ENCODE results near the gene PHF20.
A peak's percentile ranks its signal among the peaks of the same experiment; 100 is the strongest.

PHF20 gene

DNA sequence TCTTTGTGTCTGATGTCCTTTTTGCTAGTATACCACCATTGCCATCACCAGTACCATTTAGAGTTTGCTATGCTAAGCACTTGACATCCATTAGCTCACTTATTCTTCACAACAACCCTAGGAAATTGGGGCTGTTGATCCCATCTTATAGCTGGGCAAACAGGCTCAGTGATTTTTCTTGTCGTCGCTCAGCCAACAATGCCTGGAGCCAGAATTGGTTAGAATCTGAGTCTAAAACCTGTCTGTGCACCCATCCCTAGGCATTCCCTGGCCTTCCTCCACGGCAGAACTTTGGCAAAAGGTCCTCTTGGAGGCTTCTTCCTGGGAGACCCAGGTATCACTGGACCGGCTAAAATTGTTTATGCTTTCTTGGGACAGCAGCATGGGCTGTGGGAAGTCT, 20.9 kb downstream of the PHF20 start:
- Histone ChIP-seq H3K9ac (ENCODE audit: low read depth, low read length) (no peak overlapping the region), H3K9me3 (replicated peaks; ENCODE audit: low read length) (no peaks in the 10 kb centered on the region), H3K27me3 (ENCODE audit: control insufficient read depth, insufficient read depth, low read length) (no peaks in the 10 kb centered on the region), H3K36me3 (ENCODE audit: insufficient read depth, low read length) (peaks cover 5% of the 10 kb centered on the region), H3K4me1 (ENCODE audit: control insufficient read depth, insufficient read depth, low read length) (peaks cover 7% of the 10 kb centered on the region), H3K4me2 (ENCODE audit: low read length) (no peak overlapping the region), H3K4me3 (ENCODE audit: low read length) (no peak overlapping the region)

DNA sequence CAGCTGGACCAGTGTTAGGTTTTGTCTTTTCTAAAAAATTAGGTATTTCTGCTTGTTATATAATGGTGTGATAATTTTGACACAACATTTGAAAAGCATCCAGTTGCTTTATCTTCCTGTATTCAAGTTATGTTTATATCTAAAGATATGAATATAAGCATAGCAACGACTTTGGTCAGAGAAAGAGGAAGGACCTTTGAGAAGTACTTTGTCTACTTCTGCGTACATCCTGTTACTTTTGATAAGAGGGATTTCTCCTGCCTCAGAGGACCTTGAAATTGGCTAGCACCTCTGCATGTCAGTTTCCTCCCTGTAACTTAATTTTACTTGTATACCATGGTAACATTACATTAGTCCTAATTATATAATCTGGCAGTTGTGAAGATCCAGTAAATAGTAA, 24.8 kb downstream of the PHF20 start:
- no peaks in the 10 kb centered on the region for H3K27me3 ChIP-seq (ENCODE audit: control insufficient read depth, insufficient read depth, low read length)
- H3K36me3 ChIP-seq (ENCODE audit: insufficient read depth, low read length), result peaks cover 16% of the 10 kb centered on the region
- no peaks in the 10 kb centered on the region for H3K9me3 ChIP-seq (replicated peaks; ENCODE audit: low read length)
- H3K4me2 ChIP-seq (ENCODE audit: low read length), result no peak overlapping the region
- H3K4me3 ChIP-seq (ENCODE audit: low read length), result no peak overlapping the region
- H3K9ac ChIP-seq (ENCODE audit: low read depth, low read length), result no peak overlapping the region
- H3K4me1 ChIP-seq (ENCODE audit: control insufficient read depth, insufficient read depth, low read length), result peaks cover 6% of the 10 kb centered on the region

DNA sequence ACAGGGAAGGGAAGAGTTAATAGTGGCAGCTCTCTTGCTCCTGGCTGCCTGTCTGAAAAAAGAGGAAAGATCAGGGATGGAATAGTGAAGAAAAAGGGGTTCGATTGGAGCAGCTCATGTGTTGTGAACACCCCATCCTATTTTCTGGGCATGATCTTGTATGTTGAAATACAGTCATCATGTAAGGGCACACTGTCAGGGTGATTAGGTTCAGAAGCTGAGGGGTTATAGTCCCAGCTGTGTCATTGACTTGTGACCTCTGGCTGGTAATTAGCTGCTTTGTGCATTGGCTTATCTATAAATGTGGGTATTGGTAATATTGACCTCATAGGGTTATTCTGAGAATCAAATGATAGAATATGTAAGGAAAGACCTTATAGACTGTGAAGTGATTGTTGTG, 30.1 kb downstream of the PHF20 start:
- Histone ChIP-seq H3K4me3 (ENCODE audit: low read length) (no peak overlapping the region), H3K9ac (ENCODE audit: low read depth, low read length) (no peak overlapping the region), H3K27me3 (ENCODE audit: control insufficient read depth, insufficient read depth, low read length) (no peaks in the 10 kb centered on the region), H3K4me1 (ENCODE audit: control insufficient read depth, insufficient read depth, low read length) (no peaks in the 10 kb centered on the region), H3K4me2 (ENCODE audit: low read length) (no peak overlapping the region), H3K36me3 (ENCODE audit: insufficient read depth, low read length) (peaks cover 21% of the 10 kb centered on the region), H3K9me3 (replicated peaks; ENCODE audit: low read length) (no peaks in the 10 kb centered on the region)

DNA sequence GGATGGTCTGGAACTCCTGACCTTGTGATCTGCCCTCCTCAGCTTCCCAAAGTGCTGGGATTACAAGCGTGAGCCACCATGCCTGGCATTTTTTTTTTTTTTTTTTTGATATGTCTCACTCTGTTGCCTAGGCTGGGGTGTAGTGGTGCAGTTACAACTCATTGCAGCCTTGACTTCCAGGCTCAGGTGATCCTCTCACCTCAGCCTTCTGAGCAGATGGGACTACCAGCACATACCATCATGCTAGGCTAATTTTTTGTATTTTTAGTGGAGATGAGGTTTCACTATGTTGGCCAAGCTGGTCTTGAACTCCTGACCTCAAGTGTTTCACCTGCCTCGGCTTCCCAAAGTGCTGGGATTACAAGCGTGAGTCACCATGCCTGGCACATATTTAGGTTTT, 34.3 kb downstream of the PHF20 start:
- Histone ChIP-seq H3K9me3 (replicated peaks; ENCODE audit: low read length) (no peaks in the 10 kb centered on the region), H3K9ac (ENCODE audit: low read depth, low read length) (no peak overlapping the region), H3K4me1 (ENCODE audit: control insufficient read depth, insufficient read depth, low read length) (no peaks in the 10 kb centered on the region), H3K36me3 (ENCODE audit: insufficient read depth, low read length) (peaks cover 15% of the 10 kb centered on the region), H3K4me2 (ENCODE audit: low read length) (no peak overlapping the region), H3K27me3 (ENCODE audit: control insufficient read depth, insufficient read depth, low read length) (no peaks in the 10 kb centered on the region), H3K4me3 (ENCODE audit: low read length) (no peak overlapping the region)

DNA sequence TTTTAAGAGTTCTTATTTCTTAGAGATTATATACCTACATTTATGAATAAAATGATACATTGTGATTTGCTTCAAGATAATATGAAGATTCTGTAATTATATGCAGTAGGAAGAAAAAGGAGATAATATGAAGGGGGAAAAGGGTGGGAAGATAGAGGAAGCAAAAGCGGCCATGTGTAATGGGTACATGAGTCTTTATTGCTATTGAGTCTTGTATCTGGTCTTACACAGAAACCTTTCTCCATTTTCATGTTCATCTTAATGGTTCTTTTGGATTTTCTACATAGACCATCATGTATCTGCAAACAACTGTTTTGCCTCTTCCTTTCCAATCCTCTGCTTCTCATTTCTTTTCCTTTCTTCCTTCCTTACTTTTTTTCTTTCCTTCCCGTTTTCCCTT, 36.1 kb downstream of the PHF20 start:
- Histone ChIP-seq H3K27me3 (ENCODE audit: control insufficient read depth, insufficient read depth, low read length) (no peaks in the 10 kb centered on the region), H3K9ac (ENCODE audit: low read depth, low read length) (no peak overlapping the region), H3K4me2 (ENCODE audit: low read length) (no peak overlapping the region), H3K4me3 (ENCODE audit: low read length) (no peak overlapping the region), H3K36me3 (ENCODE audit: insufficient read depth, low read length) (no peaks in the 10 kb centered on the region), H3K9me3 (replicated peaks; ENCODE audit: low read length) (no peaks in the 10 kb centered on the region), H3K4me1 (ENCODE audit: control insufficient read depth, insufficient read depth, low read length) (no peaks in the 10 kb centered on the region)

DNA sequence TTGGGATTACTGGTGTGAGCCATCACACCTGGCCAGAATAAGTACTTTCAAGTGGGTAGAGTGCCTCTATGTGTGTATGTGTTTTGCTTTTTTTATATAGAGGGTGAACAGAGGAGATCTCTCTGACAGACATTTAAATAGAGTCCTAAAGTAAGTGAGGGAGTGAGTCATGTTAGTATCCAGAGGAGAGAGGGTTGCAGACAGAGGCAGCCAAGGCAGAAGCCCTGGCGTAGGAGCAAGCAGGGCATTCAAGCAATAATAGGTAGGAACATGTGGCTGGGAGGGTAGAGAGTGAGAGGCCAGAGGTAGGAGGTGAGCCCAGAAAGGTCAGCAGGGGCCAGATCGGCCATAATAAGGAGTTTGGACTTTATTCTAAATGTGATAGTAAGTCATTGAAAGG, 48.9 kb downstream of the PHF20 start:
- peaks cover 31% of the 10 kb centered on the region for H3K4me1 ChIP-seq (ENCODE audit: control insufficient read depth, insufficient read depth, low read length)
- H3K9ac ChIP-seq (ENCODE audit: low read depth, low read length), result peak overlapping the region; percentile 9
- H3K4me2 ChIP-seq (ENCODE audit: low read length), result no peak overlapping the region
- no peaks in the 10 kb centered on the region for H3K9me3 ChIP-seq (replicated peaks; ENCODE audit: low read length)
- H3K27me3 ChIP-seq (ENCODE audit: control insufficient read depth, insufficient read depth, low read length), result no peaks in the 10 kb centered on the region
- no peaks in the 10 kb centered on the region for H3K36me3 ChIP-seq (ENCODE audit: insufficient read depth, low read length)
- H3K4me3 ChIP-seq (ENCODE audit: low read length), result no peak overlapping the region

DNA sequence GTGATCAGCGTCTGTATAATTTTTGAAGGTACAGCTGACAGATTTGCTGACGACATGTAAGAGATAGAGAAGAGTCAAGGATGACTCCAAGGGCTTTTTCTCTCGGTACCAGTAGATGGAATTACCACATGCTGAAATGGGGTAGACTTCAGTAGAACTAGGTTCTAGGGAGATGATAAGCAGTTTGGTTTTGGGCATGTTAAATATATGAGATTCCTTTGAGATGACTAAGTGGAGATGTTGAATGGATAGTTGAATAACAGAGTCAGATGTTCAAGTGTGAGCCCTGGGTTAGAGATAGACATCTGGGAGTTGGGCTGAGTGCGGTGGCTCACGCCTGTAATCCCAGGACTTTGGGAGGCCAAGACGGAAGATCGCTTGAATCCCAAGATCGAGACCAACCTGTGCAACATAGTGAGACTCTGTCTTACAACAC, 50.0 kb downstream of the PHF20 start:
- peak overlapping the region; percentile 8 for H3K9ac ChIP-seq (ENCODE audit: low read depth, low read length)
- H3K36me3 ChIP-seq (ENCODE audit: insufficient read depth, low read length), result no peaks in the 10 kb centered on the region
- no peaks in the 10 kb centered on the region for H3K9me3 ChIP-seq (replicated peaks; ENCODE audit: low read length)
- H3K4me2 ChIP-seq (ENCODE audit: low read length), result peak overlapping the region; percentile 39
- H3K4me3 ChIP-seq (ENCODE audit: low read length), result no peak overlapping the region
- no peaks in the 10 kb centered on the region for H3K27me3 ChIP-seq (ENCODE audit: control insufficient read depth, insufficient read depth, low read length)
- H3K4me1 ChIP-seq (ENCODE audit: control insufficient read depth, insufficient read depth, low read length), result peaks cover 30% of the 10 kb centered on the region

DNA sequence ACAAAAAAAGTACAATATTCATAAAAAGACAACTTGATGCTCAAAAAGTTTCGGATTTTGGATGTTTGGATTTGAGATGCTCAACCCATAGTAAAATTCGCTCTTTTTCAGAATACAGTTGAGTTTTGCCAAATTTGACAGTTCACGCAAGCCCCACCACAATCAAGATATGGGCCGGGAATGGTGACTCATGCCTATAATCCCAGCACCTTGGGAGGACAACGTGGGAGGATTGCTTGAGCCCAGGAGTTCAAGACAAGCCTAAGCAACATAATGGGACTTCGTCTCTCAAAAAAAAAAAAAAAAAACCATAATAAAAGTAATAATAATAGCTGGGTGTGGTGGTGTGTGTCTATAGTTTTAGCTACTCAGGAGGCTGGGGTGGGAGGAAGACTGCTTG, 51.3 kb downstream of the PHF20 start:
- Histone ChIP-seq H3K36me3 (ENCODE audit: insufficient read depth, low read length) (no peaks in the 10 kb centered on the region), H3K9ac (ENCODE audit: low read depth, low read length) (no peak overlapping the region)

DNA sequence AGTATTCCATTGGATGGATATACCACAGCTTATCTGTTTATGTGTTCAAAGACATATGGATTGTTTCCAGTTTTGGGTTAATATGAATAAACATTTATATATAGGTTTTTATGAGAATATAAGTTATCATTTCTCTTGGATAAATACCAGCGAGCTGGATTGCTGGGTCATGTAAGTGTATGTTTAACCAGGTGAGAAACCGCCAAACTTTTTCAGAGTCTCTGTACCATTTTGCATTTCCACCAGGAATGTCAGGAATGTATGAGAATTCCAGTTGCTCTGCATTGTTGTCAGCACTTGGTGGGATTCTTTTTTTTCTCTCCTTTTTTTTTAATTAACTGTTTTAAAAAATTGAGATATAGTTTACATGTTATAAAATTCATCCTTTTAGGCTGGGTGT, 52.1 kb downstream of the PHF20 start:
- Histone ChIP-seq H3K36me3 (ENCODE audit: insufficient read depth, low read length) (no peaks in the 10 kb centered on the region), H3K27me3 (ENCODE audit: control insufficient read depth, insufficient read depth, low read length) (no peaks in the 10 kb centered on the region), H3K4me1 (ENCODE audit: control insufficient read depth, insufficient read depth, low read length) (peaks cover 30% of the 10 kb centered on the region), H3K4me3 (ENCODE audit: low read length) (no peak overlapping the region), H3K9me3 (replicated peaks; ENCODE audit: low read length) (no peaks in the 10 kb centered on the region), H3K4me2 (ENCODE audit: low read length) (no peak overlapping the region), H3K9ac (ENCODE audit: low read depth, low read length) (no peak overlapping the region)

More for the DNA sequence above, 51.3 kb downstream of the PHF20 start:
- H3K27me3 ChIP-seq (ENCODE audit: control insufficient read depth, insufficient read depth, low read length), result no peaks in the 10 kb centered on the region
- no peaks in the 10 kb centered on the region for H3K9me3 ChIP-seq (replicated peaks; ENCODE audit: low read length)
- no peak overlapping the region for H3K4me3 ChIP-seq (ENCODE audit: low read length)
- H3K4me2 ChIP-seq (ENCODE audit: low read length), result no peak overlapping the region
- H3K4me1 ChIP-seq (ENCODE audit: control insufficient read depth, insufficient read depth, low read length), result peaks cover 30% of the 10 kb centered on the region

DNA sequence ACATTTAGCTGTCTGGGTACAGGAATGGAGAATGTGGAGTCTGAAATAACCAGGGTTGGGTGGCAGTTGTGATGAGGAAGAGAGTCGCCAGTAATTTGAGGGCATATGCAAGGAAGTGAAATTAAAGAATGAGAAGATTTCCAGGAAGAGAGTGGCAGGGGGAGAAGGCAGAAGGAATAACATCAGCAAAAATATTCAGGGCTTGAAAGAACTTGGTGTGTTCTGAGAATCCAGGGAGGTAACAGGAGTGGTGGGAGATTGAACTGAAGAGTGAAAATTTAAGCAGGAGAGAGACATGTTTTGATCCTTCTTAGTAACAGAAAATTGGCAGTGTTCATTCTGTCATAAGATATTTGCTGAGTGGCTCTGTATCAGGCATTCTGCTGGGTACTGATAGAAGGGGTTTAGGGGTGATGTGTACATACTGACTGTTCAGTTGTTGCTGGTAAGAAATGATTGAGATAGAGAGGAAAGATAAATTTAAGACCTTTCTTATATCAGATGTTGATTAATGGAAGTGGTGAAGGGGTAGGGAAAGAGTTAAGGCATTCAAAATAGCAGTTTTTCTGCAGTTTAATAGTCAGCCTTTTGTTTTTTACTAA, 54.7 kb downstream of the PHF20 start:
- Histone ChIP-seq H3K36me3 (ENCODE audit: insufficient read depth, low read length) (no peaks in the 10 kb centered on the region), H3K9me3 (replicated peaks; ENCODE audit: low read length) (no peaks in the 10 kb centered on the region), H3K4me3 (ENCODE audit: low read length) (no peak overlapping the region)

DNA sequence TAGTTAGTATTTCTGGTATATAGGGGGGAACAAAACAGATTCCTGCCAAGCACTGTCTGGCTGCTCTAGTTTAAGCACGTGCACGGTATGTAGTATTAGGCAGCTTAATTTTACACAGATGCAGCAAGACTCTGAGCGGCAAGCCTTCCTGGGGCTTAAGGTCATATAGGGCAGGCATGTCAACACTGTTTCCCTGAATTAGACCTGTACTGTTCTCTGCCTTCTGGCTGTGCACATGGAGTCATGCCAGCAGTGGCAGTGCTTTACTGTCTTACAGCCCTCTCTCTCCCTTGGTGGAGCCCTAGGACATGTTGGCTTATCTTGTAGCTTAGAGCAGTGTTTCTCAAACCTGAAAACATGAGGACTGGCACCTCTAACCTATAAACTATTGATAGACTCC, 56.6 kb downstream of the PHF20 start:
- Histone ChIP-seq H3K4me3 (ENCODE audit: low read length) (no peak overlapping the region), H3K9me3 (replicated peaks; ENCODE audit: low read length) (no peaks in the 10 kb centered on the region), H3K27me3 (ENCODE audit: control insufficient read depth, insufficient read depth, low read length) (no peaks in the 10 kb centered on the region), H3K4me1 (ENCODE audit: control insufficient read depth, insufficient read depth, low read length) (peaks cover 13% of the 10 kb centered on the region), H3K36me3 (ENCODE audit: insufficient read depth, low read length) (no peaks in the 10 kb centered on the region), H3K4me2 (ENCODE audit: low read length) (no peak overlapping the region), H3K9ac (ENCODE audit: low read depth, low read length) (no peak overlapping the region)

More for the DNA sequence above, 54.7 kb downstream of the PHF20 start:
- Histone ChIP-seq H3K4me1 (ENCODE audit: control insufficient read depth, insufficient read depth, low read length) (peaks cover 14% of the 10 kb centered on the region), H3K27me3 (ENCODE audit: control insufficient read depth, insufficient read depth, low read length) (no peaks in the 10 kb centered on the region), H3K9ac (ENCODE audit: low read depth, low read length) (no peak overlapping the region), H3K4me2 (ENCODE audit: low read length) (no peak overlapping the region)

DNA sequence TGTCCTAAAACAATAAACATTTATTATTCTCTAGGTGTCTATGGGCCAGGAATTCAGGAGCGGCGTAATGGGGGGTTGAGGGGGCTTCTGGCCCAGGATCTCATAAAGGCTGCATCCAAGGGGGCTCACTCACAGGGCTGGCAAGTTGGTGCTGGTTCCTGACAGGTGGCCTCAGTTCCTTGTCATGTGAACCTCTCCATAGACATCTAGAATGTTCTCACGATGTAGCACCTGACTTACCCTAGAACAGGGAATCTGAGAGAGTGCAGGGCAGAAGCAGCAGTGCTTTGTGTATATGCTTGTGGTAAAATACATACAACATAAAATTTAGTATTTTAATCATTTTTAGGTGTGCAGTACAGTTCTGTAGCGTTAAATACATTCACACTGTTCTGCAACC, 57.1 kb downstream of the PHF20 start:
- no peak overlapping the region for H3K4me2 ChIP-seq (ENCODE audit: low read length)
- no peaks in the 10 kb centered on the region for H3K27me3 ChIP-seq (ENCODE audit: control insufficient read depth, insufficient read depth, low read length)
- H3K36me3 ChIP-seq (ENCODE audit: insufficient read depth, low read length), result no peaks in the 10 kb centered on the region
- peaks cover 15% of the 10 kb centered on the region for H3K4me1 ChIP-seq (ENCODE audit: control insufficient read depth, insufficient read depth, low read length)
- H3K9me3 ChIP-seq (replicated peaks; ENCODE audit: low read length), result no peaks in the 10 kb centered on the region
- no peak overlapping the region for H3K4me3 ChIP-seq (ENCODE audit: low read length)
- no peak overlapping the region for H3K9ac ChIP-seq (ENCODE audit: low read depth, low read length)

All from skeletal muscle satellite cell (primary cell).